Loucy (cell line): Measurements from ENCODE around the gene ZNF396.

Source experiments
- H2AFZ ChIP-seq: fragments of 200-600 bp; sonication (generic); 2 replicates; pipeline ENCODE4 v1.6.0; 2016; ENCODE audit warnings: antibody characterized with exemption, mild to moderate bottlenecking, low read length, moderate library complexity
- H3F3A ChIP-seq: fragments of 200-600 bp; 2 replicates; pipeline ENCODE4 v1.6.0; 2016; ENCODE audit warnings: antibody characterized with exemption, low read depth, mild to moderate bottlenecking
- H3K27me3 ChIP-seq: fragments of 200-600 bp; sonication (generic); 2 replicates; pipeline ENCODE4 v1.6.1; 2014; ENCODE audit warnings: low read length, mild to moderate bottlenecking; ENCODE audit not compliant: insufficient read depth, poor library complexity, severe bottlenecking
- H3K36me3 ChIP-seq: fragments of 200-600 bp; sonication (generic); 2 replicates; pipeline ENCODE4 v1.6.1; 2016; ENCODE audit warnings: low read length; ENCODE audit not compliant: insufficient read depth
- H3K4me1 ChIP-seq: fragments of 200-600 bp; sonication (generic); 2 replicates; pipeline ENCODE4 v1.5.1; 2014; ENCODE audit warnings: low read length, mild to moderate bottlenecking; ENCODE audit not compliant: insufficient read depth, poor library complexity, severe bottlenecking
- H3K4me2 ChIP-seq: fragments of 200-600 bp; sonication (generic); 2 replicates; pipeline ENCODE4 v1.6.0; 2014; ENCODE audit warnings: antibody characterized with exemption, low read length, low read depth, mild to moderate bottlenecking; ENCODE audit not compliant: poor library complexity, severe bottlenecking
- H3K4me3 ChIP-seq: fragments of 200-600 bp; sonication (generic); 2 replicates; pipeline ENCODE4 v1.5.1; 2014; ENCODE audit warnings: low read length, mild to moderate bottlenecking, mixed read lengths; ENCODE audit not compliant: poor library complexity, severe bottlenecking
- H3K79me2 ChIP-seq: fragments of 200-600 bp; sonication (generic); 2 replicates; pipeline ENCODE4 v1.6.1; 2014; ENCODE audit warnings: low read length; ENCODE audit not compliant: insufficient read depth
- H3K9ac ChIP-seq: fragments of 200-600 bp; sonication (generic); 2 replicates; pipeline ENCODE4 v1.6.0; 2014; ENCODE audit warnings: mild to moderate bottlenecking, low read depth, low read length, moderate library complexity; ENCODE audit not compliant: poor library complexity, severe bottlenecking
- H3K9me2 ChIP-seq: fragments of 200-600 bp; sonication (generic); replicated peaks from 2 replicates; pipeline ENCODE4 v1.6.1; 2016; ENCODE audit warnings: low read depth, low read length, mixed read lengths
- H3K9me3 ChIP-seq: fragments of 200-600 bp; sonication (generic); 2 replicates; pipeline ENCODE4 v1.6.1; 2014; ENCODE audit warnings: mild to moderate bottlenecking, antibody characterized with exemption, low read length, low read depth; ENCODE audit not compliant: insufficient read depth
- H4K20me1 ChIP-seq: fragments of 200-600 bp; sonication (generic); 2 replicates; pipeline ENCODE4 v1.6.0; 2014; ENCODE audit warnings: antibody characterized with exemption, low read length, mild to moderate bottlenecking; ENCODE audit not compliant: insufficient read depth, poor library complexity, severe bottlenecking
- EZH2phosphoT487 ChIP-seq: fragments of 200-600 bp; IDR thresholded peaks from 2 replicates; pipeline ENCODE4 v1.6.1; 2018; ENCODE audit warnings: antibody characterized with exemption, mild to moderate bottlenecking, moderate library complexity, borderline replicate concordance
- TF ChIP-seq, protein P1 (sequence below): fragments of 200-600 bp; sonication (generic); conservative IDR thresholded peaks from 2 replicates; pipeline ENCODE4 v1.5.1; 2014; ENCODE audit warnings: mild to moderate bottlenecking, antibody characterized with exemption, low read length

The ZNF396 gene

DNA sequence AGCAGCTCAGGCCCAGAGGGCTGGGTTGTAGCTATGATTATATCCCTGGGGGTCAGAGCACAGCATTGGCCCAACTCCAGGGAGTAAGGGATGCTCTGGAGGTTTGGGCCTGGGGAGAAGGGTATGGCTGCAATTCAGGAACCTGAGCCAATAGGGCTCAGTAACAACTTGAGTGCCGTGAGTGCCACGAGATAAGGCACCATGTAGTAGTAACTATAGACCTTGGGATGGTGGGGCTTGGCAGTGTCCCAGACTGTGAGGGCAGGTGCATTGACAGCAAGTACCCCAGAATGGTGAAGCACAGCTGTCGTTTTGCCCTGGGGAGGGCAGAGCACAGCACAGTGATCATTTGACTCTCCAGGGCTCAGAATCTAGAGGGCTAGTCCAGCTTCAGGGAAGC is 45.1 kb upstream of the ZNF396 start:
- H3K27me3 ChIP-seq: no peaks in the 10 kb centered on the region
- TF ChIP-seq EZH2phosphoT487: no peak
- TF ChIP-seq, protein P1, sequence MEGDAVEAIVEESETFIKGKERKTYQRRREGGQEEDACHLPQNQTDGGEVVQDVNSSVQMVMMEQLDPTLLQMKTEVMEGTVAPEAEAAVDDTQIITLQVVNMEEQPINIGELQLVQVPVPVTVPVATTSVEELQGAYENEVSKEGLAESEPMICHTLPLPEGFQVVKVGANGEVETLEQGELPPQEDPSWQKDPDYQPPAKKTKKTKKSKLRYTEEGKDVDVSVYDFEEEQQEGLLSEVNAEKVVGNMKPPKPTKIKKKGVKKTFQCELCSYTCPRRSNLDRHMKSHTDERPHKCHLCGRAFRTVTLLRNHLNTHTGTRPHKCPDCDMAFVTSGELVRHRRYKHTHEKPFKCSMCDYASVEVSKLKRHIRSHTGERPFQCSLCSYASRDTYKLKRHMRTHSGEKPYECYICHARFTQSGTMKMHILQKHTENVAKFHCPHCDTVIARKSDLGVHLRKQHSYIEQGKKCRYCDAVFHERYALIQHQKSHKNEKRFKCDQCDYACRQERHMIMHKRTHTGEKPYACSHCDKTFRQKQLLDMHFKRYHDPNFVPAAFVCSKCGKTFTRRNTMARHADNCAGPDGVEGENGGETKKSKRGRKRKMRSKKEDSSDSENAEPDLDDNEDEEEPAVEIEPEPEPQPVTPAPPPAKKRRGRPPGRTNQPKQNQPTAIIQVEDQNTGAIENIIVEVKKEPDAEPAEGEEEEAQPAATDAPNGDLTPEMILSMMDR: no peak
- H4K20me1 ChIP-seq: no peaks in the 10 kb centered on the region
- H3K9me2 ChIP-seq: no peaks in the 10 kb centered on the region
- H2AFZ ChIP-seq: no peak overlapping the region
- H3K9ac ChIP-seq: no peak overlapping the region
- no peaks in the 10 kb centered on the region for H3K4me1 ChIP-seq
- no peaks in the 10 kb centered on the region; the same call in 1 of the 2 replicates for H3K9me3 ChIP-seq
- no peak overlapping the region for H3K4me3 ChIP-seq
- no peaks in the 10 kb centered on the region for H3F3A ChIP-seq
- no peaks in the 10 kb centered on the region for H3K36me3 ChIP-seq
- no peaks in the 10 kb centered on the region for H3K79me2 ChIP-seq
- no peak overlapping the region for H3K4me2 ChIP-seq

DNA sequence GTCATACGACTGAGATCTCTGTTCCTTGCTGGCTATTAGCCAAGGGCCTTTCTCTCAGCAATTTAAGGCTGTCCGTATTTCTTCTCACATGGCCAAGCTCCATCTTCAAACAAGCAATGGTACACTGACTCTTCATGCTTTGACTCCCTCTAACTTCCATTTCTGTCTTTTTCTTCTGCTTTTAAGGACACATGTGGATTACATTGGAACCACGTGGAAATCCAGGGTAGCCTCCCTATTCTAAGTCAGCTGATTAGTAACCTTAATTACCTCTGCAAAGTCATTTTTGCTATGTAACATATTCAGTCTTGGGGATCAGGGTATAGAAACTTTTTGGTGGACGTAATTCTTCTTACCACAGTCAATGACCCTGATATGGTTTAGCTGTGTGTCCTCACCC is 41.5 kb upstream of the ZNF396 start:
- Histone ChIP-seq H3F3A (no peaks in the 10 kb centered on the region), H3K9ac (no peak overlapping the region), H3K4me3 (no peak overlapping the region), H3K36me3 (no peaks in the 10 kb centered on the region), H2AFZ (no peak overlapping the region), H3K4me1 (no peaks in the 10 kb centered on the region), H3K9me2 (no peaks in the 10 kb centered on the region), H3K79me2 (no peaks in the 10 kb centered on the region), H4K20me1 (no peaks in the 10 kb centered on the region), H3K4me2 (no peak overlapping the region), H3K9me3 (no peaks in the 10 kb centered on the region; the same call in 1 of the 2 replicates), H3K27me3 (no peaks in the 10 kb centered on the region)
- TF ChIP-seq, protein P1: no peak
- no peak for TF ChIP-seq EZH2phosphoT487

DNA sequence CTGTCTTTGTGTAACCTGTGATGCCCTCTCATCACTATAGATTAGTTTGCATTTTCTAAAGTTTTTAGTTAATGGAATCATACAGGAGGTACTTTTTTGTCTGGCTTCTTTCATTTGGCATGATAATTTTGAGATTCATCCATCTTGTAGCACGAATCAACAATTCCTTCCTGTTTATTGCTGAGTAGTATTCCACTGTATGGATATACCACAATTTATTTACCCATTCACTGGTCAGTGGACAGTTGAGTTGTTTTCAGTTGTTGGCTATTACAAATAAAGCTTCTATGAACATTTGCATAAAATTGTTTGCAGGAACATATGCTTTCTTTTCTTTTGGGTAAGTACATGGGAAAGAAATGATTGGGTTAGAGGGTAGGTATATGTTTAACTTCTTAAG is 40.1 kb upstream of the ZNF396 start:
- Histone ChIP-seq H2AFZ (no peak overlapping the region), H3K27me3 (no peaks in the 10 kb centered on the region), H3K4me3 (no peak overlapping the region), H3K9me2 (no peaks in the 10 kb centered on the region), H3K79me2 (no peaks in the 10 kb centered on the region), H3K9me3 (no peaks in the 10 kb centered on the region; the same call in 1 of the 2 replicates), H3K9ac (no peak overlapping the region), H3K36me3 (no peaks in the 10 kb centered on the region), H4K20me1 (no peaks in the 10 kb centered on the region), H3F3A (no peaks in the 10 kb centered on the region), H3K4me2 (no peak overlapping the region), H3K4me1 (no peaks in the 10 kb centered on the region)
- TF ChIP-seq, protein P1: no peak
- TF ChIP-seq EZH2phosphoT487: no peak
